ENCODE measurements around the gene PEX19.

DNA sequence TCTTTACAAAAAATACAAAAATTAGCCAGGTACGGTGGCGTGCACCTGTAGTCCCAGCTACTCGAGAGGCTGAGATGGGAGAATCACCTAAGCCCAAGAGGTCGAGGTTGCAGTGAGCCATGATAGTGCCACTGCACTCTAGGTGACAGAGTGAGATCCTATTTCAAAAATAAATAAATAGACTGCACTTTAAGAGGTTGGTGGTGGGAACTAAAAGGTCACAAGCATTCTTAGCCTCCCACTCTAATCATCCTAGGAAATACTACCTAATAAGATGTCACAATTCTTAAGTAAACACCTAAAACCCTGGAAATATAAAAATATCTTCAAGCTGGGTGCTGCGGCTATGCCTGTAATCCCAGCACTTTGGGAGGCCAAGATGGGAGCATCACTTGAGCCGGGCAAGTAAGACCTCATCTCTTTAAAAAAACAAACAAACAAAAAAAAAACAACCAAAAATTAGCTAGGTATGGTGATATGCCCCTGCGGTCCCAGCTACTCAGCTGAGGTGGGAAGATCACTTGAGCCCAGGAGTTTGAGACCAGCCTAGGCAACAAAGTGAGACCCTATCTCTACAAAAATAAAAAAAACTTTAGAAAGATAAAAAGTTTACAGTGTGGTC lies 26.6 kb downstream of the PEX19 start:
- TF ChIP-seq, protein P1, sequence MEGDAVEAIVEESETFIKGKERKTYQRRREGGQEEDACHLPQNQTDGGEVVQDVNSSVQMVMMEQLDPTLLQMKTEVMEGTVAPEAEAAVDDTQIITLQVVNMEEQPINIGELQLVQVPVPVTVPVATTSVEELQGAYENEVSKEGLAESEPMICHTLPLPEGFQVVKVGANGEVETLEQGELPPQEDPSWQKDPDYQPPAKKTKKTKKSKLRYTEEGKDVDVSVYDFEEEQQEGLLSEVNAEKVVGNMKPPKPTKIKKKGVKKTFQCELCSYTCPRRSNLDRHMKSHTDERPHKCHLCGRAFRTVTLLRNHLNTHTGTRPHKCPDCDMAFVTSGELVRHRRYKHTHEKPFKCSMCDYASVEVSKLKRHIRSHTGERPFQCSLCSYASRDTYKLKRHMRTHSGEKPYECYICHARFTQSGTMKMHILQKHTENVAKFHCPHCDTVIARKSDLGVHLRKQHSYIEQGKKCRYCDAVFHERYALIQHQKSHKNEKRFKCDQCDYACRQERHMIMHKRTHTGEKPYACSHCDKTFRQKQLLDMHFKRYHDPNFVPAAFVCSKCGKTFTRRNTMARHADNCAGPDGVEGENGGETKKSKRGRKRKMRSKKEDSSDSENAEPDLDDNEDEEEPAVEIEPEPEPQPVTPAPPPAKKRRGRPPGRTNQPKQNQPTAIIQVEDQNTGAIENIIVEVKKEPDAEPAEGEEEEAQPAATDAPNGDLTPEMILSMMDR (IDR thresholded peaks at IDR 0.05; ENCODE audit: poor library complexity), result no peak
- TF ChIP-seq EZH2phosphoT487 (IDR thresholded peaks at IDR 0.05; ENCODE audit: low read depth, severe bottlenecking, unreplicated experiment), result no peak
